Mesendoderm (in vitro differentiated cells): ENCODE measurements around the gene LPIN2. TPM values are rescaled to one million over a fixed set of nuclear protein-coding genes. Genes with fewer than 3 reads are reported as not detected.

ENCODE experiments used
- DNase-seq: peaks from one replicate; pipeline ENCODE4 v3.0.0; 2013
- H2AK5ac ChIP-seq: 2 replicates; pipeline ENCODE4 v1.6.1; 2013; ENCODE audit warnings: low read length, inconsistent platforms
- H2BK120ac ChIP-seq: 2 replicates; pipeline ENCODE4 v1.6.1; 2013; ENCODE audit warnings: low read depth, mild to moderate bottlenecking, low read length, moderate library complexity, mixed read lengths
- H2BK15ac ChIP-seq: replicated peaks from 2 replicates; pipeline ENCODE4 v1.6.1; 2013; ENCODE audit warnings: low read depth, mild to moderate bottlenecking, moderate library complexity
- H2BK5ac ChIP-seq: 2 replicates; pipeline ENCODE4 v1.6.1; 2013; ENCODE audit warnings: low read length, inconsistent platforms
- H3K18ac ChIP-seq: 2 replicates; pipeline ENCODE4 v1.6.1; 2013; ENCODE audit warnings: mild to moderate bottlenecking, low read length, mixed read lengths
- H3K23ac ChIP-seq: one replicate; pipeline ENCODE4 v1.6.1; 2013; ENCODE audit warnings: low read length
- H3K27ac ChIP-seq: 2 replicates; pipeline ENCODE4 v1.5.1; 2013; ENCODE audit warnings: low read depth, mild to moderate bottlenecking, inconsistent platforms, low read length, moderate library complexity
- H3K27me3 ChIP-seq: 2 replicates; pipeline ENCODE4 v1.6.1; 2013; ENCODE audit warnings: low read length, control low read depth, mild to moderate bottlenecking, inconsistent platforms; ENCODE audit not compliant: insufficient read depth, poor library complexity
- H3K36me3 ChIP-seq: 2 replicates; pipeline ENCODE4 v1.6.1; 2013; ENCODE audit warnings: low read length, inconsistent platforms; ENCODE audit not compliant: control insufficient read depth, insufficient read depth
- H3K4ac ChIP-seq: one replicate; pipeline ENCODE4 v1.6.1; 2013; ENCODE audit warnings: low read depth, mild to moderate bottlenecking, low read length, moderate library complexity
- H3K4me1 ChIP-seq: 2 replicates; pipeline ENCODE4 v1.6.1; 2013; ENCODE audit warnings: low read depth, low read length, inconsistent platforms; ENCODE audit not compliant: control insufficient read depth
- H3K4me2 ChIP-seq: 2 replicates; pipeline ENCODE4 v1.6.1; 2013; ENCODE audit warnings: low read length
- H3K4me3 ChIP-seq: 2 replicates; pipeline ENCODE4 v1.5.1; 2013; ENCODE audit warnings: mild to moderate bottlenecking, low read length
- H3K56ac ChIP-seq: one replicate; pipeline ENCODE4 v1.6.1; 2013; ENCODE audit warnings: low read length
- H3K79me1 ChIP-seq: 2 replicates; pipeline ENCODE4 v1.6.1; 2013; ENCODE audit warnings: low read length, inconsistent platforms
- H3K79me2 ChIP-seq: 2 replicates; pipeline ENCODE4 v1.6.1; 2013; ENCODE audit warnings: mild to moderate bottlenecking, low read length; ENCODE audit not compliant: control insufficient read depth, insufficient read depth
- H3K9ac ChIP-seq: 2 replicates; pipeline ENCODE4 v1.6.1; 2013; ENCODE audit warnings: low read length, inconsistent platforms
- H4K5ac ChIP-seq: one replicate; pipeline ENCODE4 v1.6.1; 2013; ENCODE audit warnings: low read length
- H4K8ac ChIP-seq: one replicate; pipeline ENCODE4 v1.6.1; 2013; ENCODE audit warnings: low read depth, mild to moderate bottlenecking, control low read depth, low read length, moderate library complexity
- WGBS: extraction: QIAGEN DNeasy Blood & Tissue Kit; methylation state at CpG from one replicate; pipeline ENCODE4 v1.1.7; 2013; ENCODE audit warnings: low lambda C conversion rate, missing lambda C conversion rate; ENCODE audit not compliant: insufficient coverage; ENCODE audit errors: extremely low coverage; 5-methylcytosine and 5-hydroxymethylcytosine counted together
- polyA plus RNA-seq, 2 experiments: library from polyadenylated mRNA; stranded (reverse); fragments of 200-250 nt; gene quantifications; one replicate each; pipeline ENCODE4 v1.2.3, GENCODE V29; 2013

The LPIN2 gene, protein sequence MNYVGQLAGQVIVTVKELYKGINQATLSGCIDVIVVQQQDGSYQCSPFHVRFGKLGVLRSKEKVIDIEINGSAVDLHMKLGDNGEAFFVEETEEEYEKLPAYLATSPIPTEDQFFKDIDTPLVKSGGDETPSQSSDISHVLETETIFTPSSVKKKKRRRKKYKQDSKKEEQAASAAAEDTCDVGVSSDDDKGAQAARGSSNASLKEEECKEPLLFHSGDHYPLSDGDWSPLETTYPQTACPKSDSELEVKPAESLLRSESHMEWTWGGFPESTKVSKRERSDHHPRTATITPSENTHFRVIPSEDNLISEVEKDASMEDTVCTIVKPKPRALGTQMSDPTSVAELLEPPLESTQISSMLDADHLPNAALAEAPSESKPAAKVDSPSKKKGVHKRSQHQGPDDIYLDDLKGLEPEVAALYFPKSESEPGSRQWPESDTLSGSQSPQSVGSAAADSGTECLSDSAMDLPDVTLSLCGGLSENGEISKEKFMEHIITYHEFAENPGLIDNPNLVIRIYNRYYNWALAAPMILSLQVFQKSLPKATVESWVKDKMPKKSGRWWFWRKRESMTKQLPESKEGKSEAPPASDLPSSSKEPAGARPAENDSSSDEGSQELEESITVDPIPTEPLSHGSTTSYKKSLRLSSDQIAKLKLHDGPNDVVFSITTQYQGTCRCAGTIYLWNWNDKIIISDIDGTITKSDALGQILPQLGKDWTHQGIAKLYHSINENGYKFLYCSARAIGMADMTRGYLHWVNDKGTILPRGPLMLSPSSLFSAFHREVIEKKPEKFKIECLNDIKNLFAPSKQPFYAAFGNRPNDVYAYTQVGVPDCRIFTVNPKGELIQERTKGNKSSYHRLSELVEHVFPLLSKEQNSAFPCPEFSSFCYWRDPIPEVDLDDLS
- polyA plus RNA-seq (2013, experiment 1 of 2): 7.8 TPM
- polyA plus RNA-seq (2013, experiment 2 of 2): 8.8 TPM

DNA sequence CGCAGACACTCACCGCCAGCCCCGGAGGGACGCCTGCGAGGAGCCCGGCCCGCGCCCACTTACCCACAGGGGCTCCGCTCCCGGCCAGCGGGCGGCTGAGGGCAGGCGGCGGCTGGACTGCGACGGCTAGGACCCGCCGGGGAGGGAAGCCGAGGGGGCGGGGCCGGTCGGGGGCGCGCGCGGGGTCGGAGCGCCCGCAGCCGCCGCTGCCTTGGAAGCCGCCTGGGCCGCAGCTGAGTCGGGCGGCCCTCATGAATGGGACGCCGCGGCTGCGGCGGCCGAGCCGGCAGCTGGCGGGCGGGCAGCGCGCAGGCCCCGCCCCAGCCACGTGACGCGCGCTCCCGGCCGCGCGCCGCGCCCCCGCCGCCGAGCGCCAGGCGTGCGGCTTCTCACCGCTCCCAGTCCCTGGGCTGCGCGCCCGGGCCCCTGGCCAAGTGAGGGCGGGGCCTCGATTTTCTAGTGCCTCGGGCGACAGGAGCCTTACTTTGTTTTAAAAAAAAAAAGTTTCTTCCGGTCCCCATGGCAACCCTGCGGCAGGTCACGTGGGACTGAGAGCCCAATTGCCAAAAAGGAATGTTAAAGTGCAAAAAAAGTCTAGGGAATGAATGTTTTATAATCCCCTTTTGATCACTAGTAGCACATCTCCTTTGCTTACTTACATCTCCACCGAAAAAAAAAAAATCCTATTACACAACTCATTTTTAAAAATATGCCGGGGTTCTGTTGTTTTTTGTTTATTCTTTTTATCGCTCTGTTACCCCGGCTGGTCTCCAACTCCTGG lies at the start of gene LPIN2:
LPIN2 (minus strand) TSS at position 121 of the 781 bp plus-strand sequence. CDS start 52,304 bp downstream, outside the sequence.
- peak within 1 kb of the TSS; percentile 94 for H2BK15ac ChIP-seq
- peaks cover 3% of the 10 kb centered on the region for H3K79me1 ChIP-seq
- no peak within 1 kb of the TSS for H4K5ac ChIP-seq
- H3K27ac ChIP-seq: peak within 1 kb of the TSS; percentile 98
- peak within 1 kb of the TSS; percentile 98 for H4K8ac ChIP-seq
- H3K27me3 ChIP-seq: no peaks in the 10 kb centered on the region
- H3K23ac ChIP-seq: no peak within 1 kb of the TSS
- no peak within 1 kb of the TSS for H2AK5ac ChIP-seq
- peak within 1 kb of the TSS; percentile 76 for H3K9ac ChIP-seq
- H3K4me1 ChIP-seq: no peaks in the 10 kb centered on the region
- peak within 1 kb of the TSS; percentile 85 for H3K4ac ChIP-seq
- peak within 1 kb of the TSS; percentile 56 for H3K4me3 ChIP-seq
- no CpG with 5 or more reads among the region's 78 CpGs for WGBS
- H3K4me2 ChIP-seq: peak within 1 kb of the TSS; percentile 45
- peak within 1 kb of the TSS; percentile 85 for H3K56ac ChIP-seq
- no peak within 1 kb of the TSS for H2BK5ac ChIP-seq
- H3K18ac ChIP-seq: peak within 1 kb of the TSS; percentile 99
- peak; percentile 98 for DNase-seq
- H2BK120ac ChIP-seq: peak within 1 kb of the TSS; percentile 94
- H3K79me2 ChIP-seq: peaks cover 2% of the 10 kb centered on the region
- no peaks in the 10 kb centered on the region for H3K36me3 ChIP-seq

DNA sequence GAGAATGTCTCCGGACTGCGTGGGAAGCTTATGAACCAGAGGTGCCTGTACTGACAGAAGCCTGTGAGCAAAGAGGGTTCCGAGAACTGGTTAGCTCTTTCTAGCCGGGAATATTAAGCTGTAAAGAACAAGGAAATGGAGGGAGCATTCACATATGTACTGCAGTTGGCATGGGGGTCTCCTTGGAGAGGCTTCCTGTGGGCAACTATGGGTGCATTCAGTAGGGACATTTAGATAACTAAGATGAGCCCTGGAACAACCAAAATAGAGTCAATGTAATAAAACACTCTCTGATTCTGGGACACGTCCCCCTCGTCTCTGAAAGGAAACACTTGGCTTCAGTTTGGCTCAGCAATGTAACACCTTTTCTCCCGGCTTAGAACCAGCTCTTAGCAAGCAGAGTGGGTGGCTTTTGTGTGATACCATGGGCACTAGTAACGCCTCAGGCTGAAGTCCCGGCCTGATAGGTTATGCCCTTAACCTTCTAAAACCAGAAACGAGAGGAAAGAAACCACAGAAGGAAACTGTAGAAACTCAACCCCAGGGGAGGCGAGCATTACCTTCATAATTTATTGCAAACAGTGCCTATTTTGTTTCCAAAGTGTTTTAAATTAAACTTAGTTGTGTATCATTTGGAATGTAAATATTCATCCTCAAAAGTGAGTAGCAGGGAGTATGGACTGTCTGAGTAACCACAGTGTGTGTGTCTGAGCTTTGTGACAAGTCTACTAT lies 48.8 kb upstream of the LPIN2 start:
- DNase-seq: no peak
- Histone ChIP-seq H3K36me3 (no peaks in the 10 kb centered on the region), H3K79me2 (no peaks in the 10 kb centered on the region), H4K5ac (no peak overlapping the region), H3K23ac (no peak overlapping the region), H3K4ac (no peak overlapping the region), H2BK5ac (no peak overlapping the region), H3K4me1 (no peaks in the 10 kb centered on the region), H2AK5ac (no peak overlapping the region), H3K56ac (no peak overlapping the region), H3K18ac (no peak overlapping the region), H2BK15ac (no peak overlapping the region), H3K9ac (no peak overlapping the region), H3K27me3 (no peaks in the 10 kb centered on the region), H3K4me2 (no peak overlapping the region), H3K79me1 (no peaks in the 10 kb centered on the region), H3K4me3 (no peak overlapping the region), H2BK120ac (no peak overlapping the region), H4K8ac (no peak overlapping the region), H3K27ac (no peak overlapping the region)
- WGBS: no CpG with 5 or more reads among the region's 11 CpGs

DNA sequence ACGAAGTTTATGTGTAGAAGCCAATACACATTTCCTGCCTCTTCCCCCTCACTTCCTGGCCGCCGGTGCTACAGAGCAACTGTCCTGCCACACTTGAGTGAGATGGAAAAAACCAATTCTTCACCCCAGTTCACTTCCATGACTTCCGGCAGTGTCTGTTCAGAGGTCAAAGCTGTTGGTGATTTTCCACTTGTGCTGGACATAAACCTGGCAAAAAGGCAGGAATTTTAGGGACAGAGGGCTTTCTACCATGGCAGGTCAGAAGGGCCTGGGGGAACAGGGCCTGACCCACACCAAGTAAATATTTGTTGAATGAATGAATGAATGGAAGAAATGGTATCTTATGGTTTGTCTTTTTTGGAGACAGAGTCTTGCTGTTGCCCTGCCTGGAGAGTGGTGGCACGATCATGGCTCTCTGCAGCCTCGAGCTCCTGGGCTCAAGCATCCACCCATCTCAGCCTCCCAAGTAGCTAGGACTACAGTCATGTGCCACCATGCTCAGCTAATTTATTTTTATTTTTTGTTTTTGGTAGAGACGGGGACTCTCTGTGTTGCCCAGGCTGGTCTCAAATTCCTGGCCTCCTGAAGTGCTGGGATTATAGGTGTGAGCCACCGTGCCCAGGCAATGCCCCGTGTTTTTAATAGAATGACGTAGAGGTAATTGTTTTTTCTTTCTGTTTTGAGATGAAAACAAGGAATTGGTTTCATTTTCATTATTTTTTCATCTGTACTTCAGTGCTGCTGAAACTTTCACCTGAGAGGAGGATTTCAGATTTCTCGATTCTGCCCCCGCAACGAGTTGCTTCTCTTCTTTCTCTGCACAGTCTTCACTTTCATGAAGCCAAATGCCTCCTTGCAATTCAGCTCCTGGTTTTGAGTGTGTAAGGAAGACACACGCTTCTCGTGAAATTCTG lies 48.0 kb upstream of the LPIN2 start:
- no peaks in the 10 kb centered on the region for H3K4me1 ChIP-seq
- no peaks in the 10 kb centered on the region for H3K79me1 ChIP-seq
- H3K79me2 ChIP-seq: no peaks in the 10 kb centered on the region
- no peak overlapping the region for H3K18ac ChIP-seq
- no peak overlapping the region for H3K27ac ChIP-seq
- H3K4ac ChIP-seq: no peak overlapping the region
- no peak overlapping the region for H3K23ac ChIP-seq
- no peak overlapping the region for H3K4me2 ChIP-seq
- WGBS: no CpG with 5 or more reads among the region's 15 CpGs
- no peak overlapping the region for H3K4me3 ChIP-seq
- H4K5ac ChIP-seq: no peak overlapping the region
- H3K56ac ChIP-seq: peak overlapping the region; percentile 10
- DNase-seq: no peak
- H2AK5ac ChIP-seq: no peak overlapping the region
- H2BK15ac ChIP-seq: no peak overlapping the region
- H2BK5ac ChIP-seq: no peak overlapping the region
- H2BK120ac ChIP-seq: no peak overlapping the region
- no peak overlapping the region for H4K8ac ChIP-seq
- no peaks in the 10 kb centered on the region for H3K36me3 ChIP-seq
- H3K9ac ChIP-seq: no peak overlapping the region
- no peaks in the 10 kb centered on the region for H3K27me3 ChIP-seq

DNA sequence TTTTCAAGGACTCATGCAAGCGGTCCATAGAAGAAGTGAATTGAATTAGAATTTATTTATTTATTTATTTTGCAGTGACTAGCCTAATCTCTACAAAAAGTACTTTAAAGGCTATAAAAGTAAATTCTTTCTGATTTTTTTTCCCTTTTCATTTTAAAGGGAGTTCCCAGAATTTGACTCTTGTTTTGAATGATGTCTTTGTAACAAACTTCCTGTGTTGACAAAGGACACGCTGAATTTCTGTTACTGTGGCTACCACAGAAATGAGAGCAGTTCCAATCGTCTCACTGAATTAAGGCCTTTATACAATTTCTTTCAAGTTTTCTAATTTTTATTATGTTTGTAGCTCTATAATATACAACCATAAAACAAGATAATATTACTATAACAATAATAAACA lies 46.3 kb upstream of the LPIN2 start:
- no CpG with 5 or more reads among the region's 3 CpGs for WGBS
- Histone ChIP-seq H3K4me1 (no peaks in the 10 kb centered on the region), H3K27me3 (no peaks in the 10 kb centered on the region), H3K4me2 (no peak overlapping the region), H2BK120ac (no peak overlapping the region), H2AK5ac (no peak overlapping the region), H3K79me1 (no peaks in the 10 kb centered on the region), H3K4me3 (no peak overlapping the region), H3K79me2 (no peaks in the 10 kb centered on the region), H3K9ac (no peak overlapping the region), H3K18ac (no peak overlapping the region), H2BK5ac (no peak overlapping the region), H2BK15ac (no peak overlapping the region), H3K27ac (no peak overlapping the region), H3K23ac (no peak overlapping the region), H3K4ac (no peak overlapping the region), H4K5ac (no peak overlapping the region), H4K8ac (no peak overlapping the region), H3K56ac (no peak overlapping the region), H3K36me3 (no peaks in the 10 kb centered on the region)
- no peak for DNase-seq
